HL-60/S4 treated with phorbol 12-myristate 13-acetate at 8.2 ng/mL for 4 days and 3 days (cell line): ENCODE results near the gene TMEM106C.

ENCODE experiments used
- in situ Hi-C: fragments of 300-500 bp; cut with MboI; formaldehyde crosslinking; loops from 2 replicates; pipeline ENCODE4 v1.15.0; 2022; ENCODE audit warnings: low sequenced_read_pairs

The TMEM106C gene

GRCh38 chr12:47963340-47964040, at the start of gene TMEM106C:
TMEM106C (plus strand) TSS chr12:47963596; CDS start chr12:47964237, 641 bp downstream.
- in situ Hi-C loops, result no loop called here

- in situ Hi-C loops, result no loop called here
These were observed 42.5 kb upstream of the TMEM106C start for GRCh38 chr12:47920913-47921312.

- in situ Hi-C loops, result no loop called here
These were observed 41.5 kb upstream of the TMEM106C start for GRCh38 chr12:47921907-47922306.

- in situ Hi-C loops, result no loop called here
These were observed 36.0 kb upstream of the TMEM106C start for GRCh38 chr12:47927346-47927745.

- in situ Hi-C loops, result no loop called here
These were observed 32.8 kb upstream of the TMEM106C start for GRCh38 chr12:47930634-47931033.

- in situ Hi-C loops, result no loop called here
These were observed 32.2 kb upstream of the TMEM106C start for GRCh38 chr12:47931187-47931586.

GRCh38 chr12:47935184-47935583, 28.2 kb upstream of the TMEM106C start:
- in situ Hi-C loops, result no loop called here

GRCh38 chr12:47938093-47938492, 25.3 kb upstream of the TMEM106C start:
- in situ Hi-C loops, result no loop called here

- in situ Hi-C loops, result no loop called here
These were observed 24.8 kb upstream of the TMEM106C start for GRCh38 chr12:47938594-47938993.

- in situ Hi-C loops, result no loop called here
These were observed 24.3 kb upstream of the TMEM106C start for GRCh38 chr12:47939009-47939601.

GRCh38 chr12:47940773-47941474, 22.5 kb upstream of the TMEM106C start:
- in situ Hi-C loops, result no loop called here

- in situ Hi-C loops, result no loop called here
These were observed 22.0 kb upstream of the TMEM106C start for GRCh38 chr12:47941475-47941780.

GRCh38 chr12:47941871-47942613, 21.4 kb upstream of the TMEM106C start:
- in situ Hi-C loops, result no loop called here

GRCh38 chr12:47942614-47943225, 20.7 kb upstream of the TMEM106C start:
- in situ Hi-C loops, result no loop called here

GRCh38 chr12:47943623-47944340, 19.6 kb upstream of the TMEM106C start:
- in situ Hi-C loops, result no loop called here

GRCh38 chr12:47944685-47945340, 18.6 kb upstream of the TMEM106C start:
- in situ Hi-C loops, result no loop called here

GRCh38 chr12:47945341-47945728, 18.1 kb upstream of the TMEM106C start:
- in situ Hi-C loops, result no loop called here

GRCh38 chr12:47946413-47947323, 16.7 kb upstream of the TMEM106C start:
- in situ Hi-C loops, result no loop called here

- in situ Hi-C loops, result no loop called here
These were observed 16.1 kb upstream of the TMEM106C start for GRCh38 chr12:47947341-47947740.
